Suppressor macrophage treated with lipopolysaccharide for 1 hour (primary cell): ENCODE data around the gene CDC20B.
"Not testable (repeated sequence)": the region's sequence is repeated elsewhere in the genome, so short reads cannot be mapped to it uniquely, and the experiment has no call there.

Source experiments
- DNase-seq, 3 donors: peaks; one replicate each; pipeline ENCODE4 v3.0.0-alpha.2; 2020 to 2022

Gene CDC20B

GRCh38 chr5:55159763-55160492 lies 13.0 kb downstream of the CDC20B start, which contains the start of gene GPX8:
TSS of gene GPX8 (plus strand) at chr5:55160171. CDS start at chr5:55160193, 22 bp downstream.
- DNase-seq: peak; percentile 52 to 63 (median 63)

GRCh38 chr5:55154873-55155272 lies 18.1 kb downstream of the CDC20B start:
- no peak for DNase-seq

- DNase-seq: no peak
Measured at GRCh38 chr5:55151923-55152842, 20.8 kb downstream of the CDC20B start.

GRCh38 chr5:55149308-55149795 lies 23.6 kb downstream of the CDC20B start:
- DNase-seq: no peak

- DNase-seq: peak; percentile 85 to 91 (median 87)
Measured at GRCh38 chr5:55146543-55147151, 26.3 kb downstream of the CDC20B start.

- no peak for DNase-seq
Measured at GRCh38 chr5:55146080-55146479, 26.9 kb downstream of the CDC20B start.

GRCh38 chr5:55143624-55144023 lies 29.4 kb downstream of the CDC20B start:
- no peak for DNase-seq

GRCh38 chr5:55141945-55142690 lies 30.9 kb downstream of the CDC20B start:
- DNase-seq: no peak

- DNase-seq: no peak
Measured at GRCh38 chr5:55140908-55141665, 31.9 kb downstream of the CDC20B start.

GRCh38 chr5:55136521-55136920 lies 36.5 kb downstream of the CDC20B start:
- no peak for DNase-seq

GRCh38 chr5:55134053-55134722 lies 38.8 kb downstream of the CDC20B start:
- DNase-seq: no peak

GRCh38 chr5:55123365-55123764 lies 49.6 kb downstream of the CDC20B start:
- DNase-seq: no peak

GRCh38 chr5:55114061-55114460 lies 58.9 kb downstream of the CDC20B start:
- DNase-seq: no peak

GRCh38 chr5:55113327-55113726 lies 59.6 kb downstream of the CDC20B start:
- no peak for DNase-seq

- DNase-seq: no peak
Measured at GRCh38 chr5:55110217-55110616, 62.8 kb downstream of the CDC20B start.

- no peak for DNase-seq
Measured at GRCh38 chr5:55108661-55109060, 64.3 kb downstream of the CDC20B start.

- not testable (repeated sequence) for DNase-seq
Measured at GRCh38 chr5:55105976-55106375, 67.0 kb downstream of the CDC20B start.

GRCh38 chr5:55104946-55105701 lies 67.9 kb downstream of the CDC20B start:
- DNase-seq: no peak

- DNase-seq: no peak
Measured at GRCh38 chr5:55104036-55104772, 68.8 kb downstream of the CDC20B start.

- DNase-seq: no peak
Measured at GRCh38 chr5:55102348-55102747, 70.6 kb downstream of the CDC20B start, which contains the start of gene GZMA. TSS of gene GZMA (plus strand) at chr5:55102646. CDS start at chr5:55102683, 37 bp downstream.
